Measurements from ENCODE around the gene PRXL2B.

GRCh38 chr1:2637442-2638145 lies 51.0 kb downstream of the PRXL2B start:
- TF ChIP-seq, protein P1, sequence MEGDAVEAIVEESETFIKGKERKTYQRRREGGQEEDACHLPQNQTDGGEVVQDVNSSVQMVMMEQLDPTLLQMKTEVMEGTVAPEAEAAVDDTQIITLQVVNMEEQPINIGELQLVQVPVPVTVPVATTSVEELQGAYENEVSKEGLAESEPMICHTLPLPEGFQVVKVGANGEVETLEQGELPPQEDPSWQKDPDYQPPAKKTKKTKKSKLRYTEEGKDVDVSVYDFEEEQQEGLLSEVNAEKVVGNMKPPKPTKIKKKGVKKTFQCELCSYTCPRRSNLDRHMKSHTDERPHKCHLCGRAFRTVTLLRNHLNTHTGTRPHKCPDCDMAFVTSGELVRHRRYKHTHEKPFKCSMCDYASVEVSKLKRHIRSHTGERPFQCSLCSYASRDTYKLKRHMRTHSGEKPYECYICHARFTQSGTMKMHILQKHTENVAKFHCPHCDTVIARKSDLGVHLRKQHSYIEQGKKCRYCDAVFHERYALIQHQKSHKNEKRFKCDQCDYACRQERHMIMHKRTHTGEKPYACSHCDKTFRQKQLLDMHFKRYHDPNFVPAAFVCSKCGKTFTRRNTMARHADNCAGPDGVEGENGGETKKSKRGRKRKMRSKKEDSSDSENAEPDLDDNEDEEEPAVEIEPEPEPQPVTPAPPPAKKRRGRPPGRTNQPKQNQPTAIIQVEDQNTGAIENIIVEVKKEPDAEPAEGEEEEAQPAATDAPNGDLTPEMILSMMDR (IDR thresholded peaks at IDR 0.05 in 4 of 5, conservative IDR thresholded peaks at IDR 0.05 in 1 of 5): no peak
- TF ChIP-seq POLR2A (IDR thresholded peaks at IDR 0.05): no peak

Data from gastrocnemius medialis (tissue), 4 donors.